DOHH2 (cell line): Measurements from ENCODE around the gene ARL17A.
"Not testable (repeated sequence)": the region's sequence is repeated elsewhere in the genome, so short reads cannot be mapped to it uniquely, and the experiment has no call there.

ENCODE experiments used
- EZH2phosphoT487 ChIP-seq: fragments of 200-600 bp; sonication (generic); IDR thresholded peaks from 2 replicates; pipeline ENCODE4 v1.6.1; 2017; ENCODE audit warnings: borderline replicate concordance, mild to moderate bottlenecking, antibody characterized with exemption, low read length, moderate library complexity, mixed read lengths
- TF ChIP-seq, protein P1 (sequence below): fragments of 200-600 bp; sonication (generic); IDR thresholded peaks from one replicate; pipeline ENCODE4 v1.5.1; 2014; ENCODE audit warnings: antibody characterized with exemption, mild to moderate bottlenecking, low read depth, low read length; ENCODE audit not compliant: poor library complexity, severe bottlenecking

DNA sequence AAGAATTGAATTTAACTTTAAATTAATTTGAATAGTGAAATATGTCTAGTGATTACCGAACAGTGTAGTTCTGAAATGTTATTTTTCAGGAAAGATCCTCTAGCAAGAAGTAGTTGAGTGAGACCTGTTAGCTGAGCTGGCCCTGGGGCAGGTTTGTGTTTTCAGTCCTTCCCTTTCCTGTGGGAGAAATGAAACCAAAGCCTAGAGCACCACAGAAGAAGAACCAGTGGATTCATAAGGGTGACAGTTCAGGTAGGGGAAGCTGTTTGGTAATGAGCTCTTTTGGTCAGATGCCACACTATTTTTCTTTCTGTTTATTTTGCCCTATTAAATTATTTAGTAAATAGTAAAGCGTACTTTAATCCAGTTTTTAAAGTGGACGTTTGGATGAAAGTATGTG lies 37.6 kb upstream of the ARL17A start:
- TF ChIP-seq, protein P1, sequence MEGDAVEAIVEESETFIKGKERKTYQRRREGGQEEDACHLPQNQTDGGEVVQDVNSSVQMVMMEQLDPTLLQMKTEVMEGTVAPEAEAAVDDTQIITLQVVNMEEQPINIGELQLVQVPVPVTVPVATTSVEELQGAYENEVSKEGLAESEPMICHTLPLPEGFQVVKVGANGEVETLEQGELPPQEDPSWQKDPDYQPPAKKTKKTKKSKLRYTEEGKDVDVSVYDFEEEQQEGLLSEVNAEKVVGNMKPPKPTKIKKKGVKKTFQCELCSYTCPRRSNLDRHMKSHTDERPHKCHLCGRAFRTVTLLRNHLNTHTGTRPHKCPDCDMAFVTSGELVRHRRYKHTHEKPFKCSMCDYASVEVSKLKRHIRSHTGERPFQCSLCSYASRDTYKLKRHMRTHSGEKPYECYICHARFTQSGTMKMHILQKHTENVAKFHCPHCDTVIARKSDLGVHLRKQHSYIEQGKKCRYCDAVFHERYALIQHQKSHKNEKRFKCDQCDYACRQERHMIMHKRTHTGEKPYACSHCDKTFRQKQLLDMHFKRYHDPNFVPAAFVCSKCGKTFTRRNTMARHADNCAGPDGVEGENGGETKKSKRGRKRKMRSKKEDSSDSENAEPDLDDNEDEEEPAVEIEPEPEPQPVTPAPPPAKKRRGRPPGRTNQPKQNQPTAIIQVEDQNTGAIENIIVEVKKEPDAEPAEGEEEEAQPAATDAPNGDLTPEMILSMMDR = not testable (repeated sequence)
- TF ChIP-seq EZH2phosphoT487 = not testable (repeated sequence)
